Measurements from ENCODE around the gene MLLT3.

The MLLT3 gene

DNA sequence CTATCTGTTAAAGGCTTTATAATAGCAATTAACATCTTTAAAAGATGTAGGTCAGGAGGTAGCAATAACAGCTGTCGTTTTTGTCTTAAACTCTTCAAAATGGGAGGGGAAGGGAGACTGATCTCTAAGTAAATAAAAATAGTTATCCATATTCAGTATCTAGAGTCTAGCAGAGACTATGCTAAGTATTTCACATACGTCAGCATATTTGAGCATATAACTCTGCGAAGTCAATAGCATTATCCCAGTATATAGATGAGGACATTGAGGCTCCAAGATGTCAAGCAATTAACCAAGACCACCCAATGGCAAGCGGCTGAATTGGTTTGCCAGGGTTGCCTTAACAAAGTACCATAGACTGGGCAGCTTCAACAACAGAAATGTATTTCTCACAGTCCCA lies 316.8 kb downstream of the MLLT3 start:
- H3K9ac ChIP-seq (ENCODE audit: low read length): no peak overlapping the region
- no peaks in the 10 kb centered on the region for H3K9me3 ChIP-seq (ENCODE audit: low read length)
- no peaks in the 10 kb centered on the region for H3K36me3 ChIP-seq (ENCODE audit: insufficient read depth, low read length)
- no peak overlapping the region for H3K27ac ChIP-seq (ENCODE audit: low read depth, low read length)
- H3K27me3 ChIP-seq (ENCODE audit: control insufficient read depth in 1 of 2, insufficient read depth in 2 of 2, low read length in 2 of 2): no peaks in the 10 kb centered on the region
- H3K4me1 ChIP-seq (ENCODE audit: insufficient read depth, low read length): peaks cover 5% of the 10 kb centered on the region
- no peak overlapping the region for H3K4me3 ChIP-seq (ENCODE audit: low read depth in 1 of 2, low read length in 2 of 2)

- H3K9ac ChIP-seq (ENCODE audit: low read length): no peak overlapping the region
- no peaks in the 10 kb centered on the region for H3K9me3 ChIP-seq (ENCODE audit: low read length)
- peaks cover 11% of the 10 kb centered on the region for H3K4me1 ChIP-seq (ENCODE audit: insufficient read depth, low read length)
- no peak overlapping the region for H3K4me3 ChIP-seq (ENCODE audit: low read depth in 1 of 2, low read length in 2 of 2)
- no peaks in the 10 kb centered on the region for H3K27me3 ChIP-seq (ENCODE audit: control insufficient read depth in 1 of 2, insufficient read depth in 2 of 2, low read length in 2 of 2)
- no peaks in the 10 kb centered on the region for H3K36me3 ChIP-seq (ENCODE audit: insufficient read depth, low read length)
- H3K27ac ChIP-seq (ENCODE audit: low read depth, low read length): no peak overlapping the region
These were observed 318.3 kb downstream of the MLLT3 start for GRCh38 chr9:20303996-20304395.

DNA sequence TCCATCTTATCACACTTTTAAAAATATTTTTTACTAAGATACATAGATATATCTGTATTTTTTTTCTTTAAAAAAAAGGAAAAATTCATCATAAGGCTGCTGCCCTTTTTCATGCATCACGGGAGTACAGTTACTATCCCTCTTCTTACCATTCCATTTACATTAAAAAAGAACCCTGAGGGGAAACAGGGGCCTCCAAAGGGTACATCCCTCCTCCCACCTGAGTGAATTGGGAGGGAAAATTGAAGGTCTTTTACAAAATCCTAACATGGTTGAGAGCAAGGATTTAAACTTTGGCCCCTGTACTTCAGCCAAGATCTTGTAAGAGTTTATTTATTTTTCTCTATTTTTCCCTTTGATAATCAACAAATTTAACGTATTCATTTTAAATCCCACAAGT lies 319.2 kb downstream of the MLLT3 start:
- no peaks in the 10 kb centered on the region for H3K36me3 ChIP-seq (ENCODE audit: insufficient read depth, low read length)
- H3K27ac ChIP-seq (ENCODE audit: low read depth, low read length): no peak overlapping the region
- no peak overlapping the region for H3K4me3 ChIP-seq (ENCODE audit: low read depth in 1 of 2, low read length in 2 of 2)
- peaks cover 11% of the 10 kb centered on the region for H3K4me1 ChIP-seq (ENCODE audit: insufficient read depth, low read length)
- H3K9ac ChIP-seq (ENCODE audit: low read length): no peak overlapping the region
- H3K9me3 ChIP-seq (ENCODE audit: low read length): no peaks in the 10 kb centered on the region
- no peaks in the 10 kb centered on the region for H3K27me3 ChIP-seq (ENCODE audit: control insufficient read depth in 1 of 2, insufficient read depth in 2 of 2, low read length in 2 of 2)

- Histone ChIP-seq H3K9me3 (ENCODE audit: low read length) (no peaks in the 10 kb centered on the region), H3K27ac (ENCODE audit: low read depth, low read length) (no peak overlapping the region), H3K4me3 (ENCODE audit: low read depth in 1 of 2, low read length in 2 of 2) (no peak overlapping the region), H3K9ac (ENCODE audit: low read length) (no peak overlapping the region), H3K36me3 (ENCODE audit: insufficient read depth, low read length) (no peaks in the 10 kb centered on the region), H3K27me3 (ENCODE audit: control insufficient read depth in 1 of 2, insufficient read depth in 2 of 2, low read length in 2 of 2) (no peaks in the 10 kb centered on the region), H3K4me1 (ENCODE audit: insufficient read depth, low read length) (peaks cover 20% of the 10 kb centered on the region)
These were observed 320.1 kb downstream of the MLLT3 start for GRCh38 chr9:20302197-20302596.

DNA sequence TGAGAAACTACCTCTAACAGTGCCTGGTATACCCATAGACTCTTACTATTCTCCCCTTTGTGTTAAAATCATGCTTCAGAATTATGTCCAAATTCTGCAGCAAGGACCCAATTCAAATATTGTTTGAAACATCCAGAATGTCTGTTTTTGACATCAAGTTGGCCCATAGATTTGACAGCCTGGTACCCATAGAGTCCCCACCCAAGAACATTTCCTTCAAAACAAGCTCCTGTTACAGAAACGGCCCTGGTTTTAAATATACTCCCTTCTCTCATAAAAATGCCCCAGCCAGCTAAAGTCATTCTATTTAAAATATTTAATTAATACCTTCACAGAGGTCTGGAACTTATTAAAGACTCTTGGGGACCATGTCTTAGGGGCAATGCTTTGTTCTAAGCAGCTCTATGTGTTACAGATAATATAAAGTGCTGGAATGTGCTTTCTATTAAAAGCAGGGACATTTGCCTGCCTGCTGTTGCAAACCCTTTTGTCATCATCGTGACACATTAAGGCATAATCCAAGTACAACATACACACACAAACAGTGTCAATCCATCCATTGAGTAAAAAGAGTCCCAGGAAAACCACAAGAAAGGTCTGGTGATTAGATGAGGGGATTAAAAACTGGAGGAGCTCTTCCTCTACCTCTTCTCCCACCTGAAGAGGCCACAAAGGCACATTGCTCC lies 321.7 kb downstream of the MLLT3 start:
- no peak overlapping the region for H3K27ac ChIP-seq (ENCODE audit: low read depth, low read length)
- H3K27me3 ChIP-seq (ENCODE audit: control insufficient read depth in 1 of 2, insufficient read depth in 2 of 2, low read length in 2 of 2): no peaks in the 10 kb centered on the region
- H3K9ac ChIP-seq (ENCODE audit: low read length): no peak overlapping the region
- H3K4me1 ChIP-seq (ENCODE audit: insufficient read depth, low read length): peaks cover 23% of the 10 kb centered on the region
- H3K9me3 ChIP-seq (ENCODE audit: low read length): no peaks in the 10 kb centered on the region
- H3K36me3 ChIP-seq (ENCODE audit: insufficient read depth, low read length): no peaks in the 10 kb centered on the region
- no peak overlapping the region for H3K4me3 ChIP-seq (ENCODE audit: low read depth in 1 of 2, low read length in 2 of 2)

DNA sequence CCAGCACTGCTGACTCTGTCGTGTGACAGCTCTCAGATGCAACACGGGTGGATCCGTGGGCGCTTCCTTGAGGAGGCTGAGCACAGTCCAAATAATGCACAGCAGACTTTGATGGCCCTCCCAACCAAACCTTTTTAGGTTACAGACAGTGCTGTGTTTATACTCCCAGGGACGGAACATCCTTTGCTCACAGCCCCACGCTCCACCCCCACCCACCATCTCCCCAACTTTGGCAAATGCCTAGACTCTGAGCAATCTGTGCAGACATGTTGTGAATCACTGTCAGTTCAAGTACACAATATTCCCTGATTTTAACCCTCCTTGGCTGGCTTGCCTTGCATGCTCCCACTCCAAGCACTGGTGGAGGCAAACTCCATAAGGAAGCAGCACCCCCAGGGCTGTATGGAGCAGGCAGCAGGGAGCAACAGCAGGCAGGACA lies 324.6 kb downstream of the MLLT3 start:
- H3K9me3 ChIP-seq (ENCODE audit: low read length): no peaks in the 10 kb centered on the region
- no peaks in the 10 kb centered on the region for H3K36me3 ChIP-seq (ENCODE audit: insufficient read depth, low read length)
- H3K4me3 ChIP-seq (ENCODE audit: low read depth in 1 of 2, low read length in 2 of 2): no peak overlapping the region
- H3K27ac ChIP-seq (ENCODE audit: low read depth, low read length): peak overlapping the region; percentile 16
- H3K9ac ChIP-seq (ENCODE audit: low read length): no peak overlapping the region
- H3K4me1 ChIP-seq (ENCODE audit: insufficient read depth, low read length): peaks cover 23% of the 10 kb centered on the region
- no peaks in the 10 kb centered on the region for H3K27me3 ChIP-seq (ENCODE audit: control insufficient read depth in 1 of 2, insufficient read depth in 2 of 2, low read length in 2 of 2)

DNA sequence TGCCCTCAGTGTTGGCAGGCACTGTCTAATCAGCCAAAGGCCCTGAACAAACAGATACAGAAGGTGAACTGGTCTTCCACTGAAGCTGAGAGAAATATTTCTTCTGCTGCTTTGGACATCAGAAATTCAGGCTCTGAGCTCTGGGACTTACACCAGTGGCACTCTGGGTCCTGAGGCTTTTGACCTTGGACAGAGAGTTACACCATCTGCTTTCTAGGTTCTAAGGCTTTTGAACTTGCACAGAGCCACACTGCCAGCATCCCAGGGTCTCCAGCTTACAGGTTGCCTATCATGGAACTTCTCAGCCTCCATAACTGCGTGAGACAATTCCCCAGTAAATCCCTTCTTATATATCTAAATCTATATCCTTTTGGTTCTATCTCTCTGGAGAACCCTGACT lies 326.7 kb downstream of the MLLT3 start:
- Histone ChIP-seq H3K27ac (ENCODE audit: low read depth, low read length) (no peak overlapping the region), H3K27me3 (ENCODE audit: control insufficient read depth in 1 of 2, insufficient read depth in 2 of 2, low read length in 2 of 2) (no peaks in the 10 kb centered on the region), H3K4me1 (ENCODE audit: insufficient read depth, low read length) (peaks cover 19% of the 10 kb centered on the region), H3K4me3 (ENCODE audit: low read depth in 1 of 2, low read length in 2 of 2) (no peak overlapping the region), H3K9me3 (ENCODE audit: low read length) (no peaks in the 10 kb centered on the region), H3K36me3 (ENCODE audit: insufficient read depth, low read length) (no peaks in the 10 kb centered on the region), H3K9ac (ENCODE audit: low read length) (no peak overlapping the region)

DNA sequence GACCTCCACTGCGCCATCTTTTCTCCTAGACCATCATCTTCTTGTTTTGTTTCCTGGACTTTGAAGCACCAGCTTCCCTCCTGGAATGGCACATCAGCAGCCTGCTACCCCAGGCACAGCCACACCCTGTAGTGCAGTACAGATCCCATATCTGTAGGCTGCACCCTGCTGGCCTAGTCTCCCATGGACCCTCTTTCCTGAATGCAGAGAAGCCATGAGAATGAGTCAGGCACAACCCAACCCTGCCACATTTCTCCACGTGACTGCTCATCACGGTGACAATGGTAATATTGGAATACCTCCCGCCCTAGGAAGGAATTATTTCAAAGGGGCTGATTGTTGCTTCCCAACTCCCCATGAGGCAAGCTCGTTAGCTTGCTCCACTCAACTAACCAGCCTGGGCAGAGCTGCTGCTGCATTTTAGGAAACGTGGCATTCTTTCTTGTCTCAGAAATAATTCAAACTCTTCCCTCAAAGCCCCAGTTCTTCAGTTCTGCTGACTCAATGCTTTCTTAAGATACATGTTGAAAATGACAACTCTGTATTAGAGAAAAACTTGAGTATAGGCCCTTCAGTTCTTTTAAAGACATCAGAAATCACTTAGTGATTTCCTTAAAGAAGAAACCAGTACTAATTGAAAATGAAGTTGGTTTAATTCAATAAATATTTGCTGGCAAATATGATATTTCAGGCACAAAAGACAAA lies 328.1 kb downstream of the MLLT3 start:
- H3K4me3 ChIP-seq (ENCODE audit: low read depth in 1 of 2, low read length in 2 of 2): no peak overlapping the region
- no peak overlapping the region for H3K9ac ChIP-seq (ENCODE audit: low read length)

DNA sequence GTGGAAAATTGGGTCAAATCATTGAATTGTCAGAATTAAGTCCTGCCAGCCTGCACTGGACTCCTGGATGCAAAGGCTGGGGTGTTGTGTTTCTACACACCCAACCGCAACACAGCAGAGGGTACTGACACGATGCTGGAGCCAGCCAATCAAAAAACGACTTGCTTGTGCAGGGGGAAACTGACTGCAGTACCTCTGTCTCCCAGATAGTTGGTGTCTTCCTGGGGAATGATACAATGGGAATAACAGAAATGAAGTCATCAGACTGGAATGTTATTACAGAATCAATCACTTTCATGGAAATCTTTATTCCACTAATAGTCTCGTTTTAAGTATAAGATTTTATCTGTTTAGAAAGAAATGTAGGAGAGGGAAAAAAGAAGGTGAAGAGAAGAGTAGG lies 330.3 kb downstream of the MLLT3 start:
- Histone ChIP-seq H3K36me3 (ENCODE audit: insufficient read depth, low read length) (no peaks in the 10 kb centered on the region), H3K9ac (ENCODE audit: low read length) (no peak overlapping the region), H3K27me3 (ENCODE audit: control insufficient read depth in 1 of 2, insufficient read depth in 2 of 2, low read length in 2 of 2) (no peaks in the 10 kb centered on the region), H3K9me3 (ENCODE audit: low read length) (no peaks in the 10 kb centered on the region), H3K4me3 (ENCODE audit: low read depth in 1 of 2, low read length in 2 of 2) (no peak overlapping the region), H3K27ac (ENCODE audit: low read depth, low read length) (no peak overlapping the region), H3K4me1 (ENCODE audit: insufficient read depth, low read length) (peaks cover 14% of the 10 kb centered on the region)

More for the DNA sequence above, 328.1 kb downstream of the MLLT3 start:
- no peaks in the 10 kb centered on the region for H3K9me3 ChIP-seq (ENCODE audit: low read length)
- no peak overlapping the region for H3K27ac ChIP-seq (ENCODE audit: low read depth, low read length)
- H3K27me3 ChIP-seq (ENCODE audit: control insufficient read depth in 1 of 2, insufficient read depth in 2 of 2, low read length in 2 of 2): no peaks in the 10 kb centered on the region
- peaks cover 25% of the 10 kb centered on the region for H3K4me1 ChIP-seq (ENCODE audit: insufficient read depth, low read length)
- H3K36me3 ChIP-seq (ENCODE audit: insufficient read depth, low read length): no peaks in the 10 kb centered on the region

All from muscle layer of colon (tissue), 2 donors.